H1 (cell line): ENCODE data around the gene KAZALD1. TPM values are rescaled to one million over a fixed set of nuclear protein-coding genes. Genes with fewer than 3 reads are reported as not detected.
A peak's percentile ranks its signal among the peaks of the same experiment; 100 is the strongest.

Source experiments
- BCL11A ChIP-seq, 2 experiments: IDR thresholded peaks; one replicate each; pipeline ENCODE4 v1.6.1; 2011; ENCODE audit warnings: low read depth in 2 of 2, low read length in 2 of 2, mild to moderate bottlenecking in 2 of 2
- KDM4A ChIP-seq: IDR thresholded peaks from one replicate; pipeline ENCODE4 v1.7.1; 2012; ENCODE audit warnings: low read depth, mild to moderate bottlenecking, moderate library complexity, low read length, inconsistent platforms; ENCODE audit not compliant: severe bottlenecking
- polyA plus RNA-seq, 7 experiments: library from polyadenylated mRNA; depleted of rRNA in 3 of 7; stranded (reverse) in 5 of 7; unstranded in 2 of 7; fragments of >200 nt in 5 of 7; fragments of 200-250 nt in 2 of 7; gene quantifications; 1 replicate in 5 of 7; 2 replicates in 1 of 7; 4 replicates in 1 of 7; pipeline versions ENCODE4 v1.2.1 to v1.2.3, GENCODE V29; 2011 to 2013; ENCODE audit warnings: missing spikeins in 2 of 7, mixed read lengths in 2 of 7
- total RNA-seq: library from RNA; stranded (reverse); fragmentation: NEBNext Ultra II Directional; extraction: Animal tissue kit (Norgen Biotek cat#: 25700); gene quantifications from 2 replicates; pipeline ENCODE4 v1.2.1, GENCODE V29; 2021

Gene KAZALD1
- total and polyA plus RNA-seq, 2 of the 8 experiments (the other 6 are each of a cell fraction or from before 2014, with no cell fraction given): 0.65 to 1.9 TPM

DNA sequence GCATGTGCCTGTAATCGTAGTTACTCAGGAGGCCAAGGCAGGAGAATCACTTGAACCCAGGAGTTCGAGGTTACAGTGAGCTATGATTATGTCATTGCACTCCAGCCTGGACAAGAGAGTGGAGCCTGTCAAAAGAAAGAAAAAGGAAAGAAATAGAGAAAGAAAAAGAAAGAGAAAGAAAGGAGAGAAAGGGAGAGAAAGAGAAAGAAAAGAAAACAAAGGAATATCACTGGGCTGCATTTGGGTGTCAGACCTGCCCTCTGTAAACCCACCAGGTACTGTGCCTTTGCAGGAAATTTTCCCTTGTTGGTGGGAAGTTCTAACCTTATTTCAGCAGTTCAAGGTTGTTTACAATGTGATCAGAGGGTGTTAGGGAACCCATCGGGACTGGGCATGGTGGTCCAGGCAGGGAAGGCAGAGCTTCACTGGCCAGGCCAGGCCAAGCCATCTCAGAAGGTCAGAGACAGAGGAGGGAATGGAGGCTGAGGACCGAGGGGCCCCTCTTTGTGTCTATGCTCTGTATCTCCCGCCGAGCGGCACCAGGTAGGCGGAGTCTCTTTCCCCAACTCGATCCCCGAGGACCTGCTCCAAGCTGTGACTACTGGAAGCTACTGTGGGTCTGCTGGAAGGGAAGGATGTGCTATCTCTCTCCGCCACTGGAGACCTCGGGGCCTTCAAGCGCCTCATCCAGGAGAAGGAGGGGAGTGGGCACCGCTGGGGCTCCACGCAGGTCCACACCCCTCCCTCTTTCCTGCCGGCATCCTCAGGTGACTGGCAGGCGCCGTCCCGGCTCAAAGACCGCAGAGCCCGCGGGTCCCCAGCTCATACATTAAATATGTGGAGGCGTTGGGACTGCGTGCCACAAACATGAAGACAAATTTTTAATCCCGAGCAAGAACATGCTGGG is 15.2 kb upstream of the KAZALD1 start (continued):
- TF ChIP-seq BCL11A (IDR thresholded peaks at IDR 0.05; ENCODE audit: low read depth in 2 of 2, low read length in 2 of 2): no peak
- peak; percentile 41 for TF ChIP-seq KDM4A
